Measurements from ENCODE around the gene HK1.

- TF ChIP-seq CTCF (IDR thresholded peaks at IDR 0.05; ENCODE audit: borderline replicate concordance, extremely low read depth, low read length, poor library complexity, severe bottlenecking) (no peak), EZH2 (IDR thresholded peaks at IDR 0.05; ENCODE audit: borderline replicate concordance, low read depth, low read length, severe bottlenecking) (no peak)
Observed at GRCh38 chr10:69372126-69372980, 94.1 kb downstream of the HK1 start.
